ENCODE results near the gene B4GALNT1. TPM values are rescaled to one million over a fixed set of nuclear protein-coding genes. Genes with fewer than 3 reads are reported as not detected.
"Not testable (repeated sequence)": the region's sequence is repeated elsewhere in the genome, so short reads cannot be mapped to it uniquely, and the experiment has no call there.

The B4GALNT1 gene
- polyA plus RNA-seq (ENCODE audit: insufficient read length): 1.9 TPM

- DNase-seq: peak; percentile 64
Measured at GRCh38 chr12:57632958-57633840, at the start of gene B4GALNT1. B4GALNT1 (minus strand) TSS chr12:57633201; CDS start chr12:57632132, 1,069 bp downstream.

GRCh38 chr12:57679697-57680096 is 46.7 kb upstream of the B4GALNT1 start:
- no peak for DNase-seq

DNA sequence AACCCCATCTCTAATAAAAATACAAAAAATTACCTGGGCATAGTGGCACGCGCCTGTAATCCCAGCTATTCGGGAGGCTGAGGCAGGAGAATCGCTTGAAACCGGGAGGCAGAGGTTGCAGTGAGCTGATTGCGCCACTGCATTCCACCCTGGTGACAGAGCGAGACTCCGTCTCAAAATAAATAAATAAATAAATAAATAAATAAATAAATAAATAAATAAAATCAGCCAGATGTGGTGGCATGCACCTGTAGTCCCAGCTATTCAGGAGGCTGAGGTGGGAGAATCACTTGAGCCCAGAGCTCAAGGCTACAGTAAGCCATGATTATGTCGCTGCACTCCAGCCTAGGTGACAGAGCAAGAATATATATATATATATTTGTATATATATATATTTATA is 44.9 kb upstream of the B4GALNT1 start:
- DNase-seq: not testable (repeated sequence)

- no peak for DNase-seq
Measured at GRCh38 chr12:57674691-57675090, 41.7 kb upstream of the B4GALNT1 start.

- no peak for DNase-seq
Measured at GRCh38 chr12:57672801-57673200, 39.8 kb upstream of the B4GALNT1 start.

GRCh38 chr12:57671811-57672210 is 38.8 kb upstream of the B4GALNT1 start:
- DNase-seq: not testable (repeated sequence)

GRCh38 chr12:57669691-57670090 is 36.7 kb upstream of the B4GALNT1 start:
- not testable (repeated sequence) for DNase-seq

DNA sequence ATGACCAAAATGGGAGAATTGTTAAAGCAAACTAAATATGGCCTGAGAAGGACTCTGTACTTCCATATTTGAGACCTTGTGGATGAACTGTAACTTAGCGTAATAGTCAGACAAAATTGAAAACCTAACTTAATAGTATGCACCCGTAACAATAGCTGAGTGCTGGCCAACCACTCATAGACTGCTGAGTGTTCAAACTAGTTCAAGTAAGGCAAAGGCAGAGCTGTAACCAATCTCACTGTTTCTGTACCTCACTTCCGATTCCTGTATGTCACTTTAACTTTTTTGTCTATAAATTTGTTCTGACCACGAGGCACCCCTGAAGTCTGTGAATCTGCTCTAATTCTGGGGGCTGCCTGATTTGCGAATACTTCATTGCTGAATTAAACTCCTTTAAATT is 33.9 kb upstream of the B4GALNT1 start:
- no peak for DNase-seq

- not testable (repeated sequence) for DNase-seq
Measured at GRCh38 chr12:57665066-57665820, 32.2 kb upstream of the B4GALNT1 start.

DNA sequence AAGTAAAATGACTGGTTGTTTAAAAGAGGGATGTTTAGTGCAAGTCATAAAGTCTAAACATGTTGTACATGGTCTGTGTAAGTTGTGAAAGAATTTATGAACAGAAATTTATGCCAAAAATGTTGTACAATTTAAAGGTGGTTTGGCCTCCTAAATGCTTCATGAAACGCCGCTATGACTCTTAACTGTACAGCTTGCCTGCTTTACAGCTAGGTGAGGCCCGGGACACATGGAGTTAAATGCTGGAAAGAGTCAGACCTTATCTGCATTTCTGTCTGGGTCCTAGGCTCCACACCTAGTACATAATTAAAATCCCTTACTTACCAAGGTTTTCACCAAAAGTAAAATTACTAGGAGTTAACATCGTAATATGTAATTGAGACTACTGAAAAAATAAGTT is 28.4 kb upstream of the B4GALNT1 start:
- no peak for DNase-seq

- no peak for DNase-seq
Measured at GRCh38 chr12:57658890-57659289, 25.9 kb upstream of the B4GALNT1 start.

- DNase-seq: no peak
Measured at GRCh38 chr12:57657744-57658143, 24.7 kb upstream of the B4GALNT1 start.

- DNase-seq: not testable (repeated sequence)
Measured at GRCh38 chr12:57656408-57656807, 23.4 kb upstream of the B4GALNT1 start.

DNA sequence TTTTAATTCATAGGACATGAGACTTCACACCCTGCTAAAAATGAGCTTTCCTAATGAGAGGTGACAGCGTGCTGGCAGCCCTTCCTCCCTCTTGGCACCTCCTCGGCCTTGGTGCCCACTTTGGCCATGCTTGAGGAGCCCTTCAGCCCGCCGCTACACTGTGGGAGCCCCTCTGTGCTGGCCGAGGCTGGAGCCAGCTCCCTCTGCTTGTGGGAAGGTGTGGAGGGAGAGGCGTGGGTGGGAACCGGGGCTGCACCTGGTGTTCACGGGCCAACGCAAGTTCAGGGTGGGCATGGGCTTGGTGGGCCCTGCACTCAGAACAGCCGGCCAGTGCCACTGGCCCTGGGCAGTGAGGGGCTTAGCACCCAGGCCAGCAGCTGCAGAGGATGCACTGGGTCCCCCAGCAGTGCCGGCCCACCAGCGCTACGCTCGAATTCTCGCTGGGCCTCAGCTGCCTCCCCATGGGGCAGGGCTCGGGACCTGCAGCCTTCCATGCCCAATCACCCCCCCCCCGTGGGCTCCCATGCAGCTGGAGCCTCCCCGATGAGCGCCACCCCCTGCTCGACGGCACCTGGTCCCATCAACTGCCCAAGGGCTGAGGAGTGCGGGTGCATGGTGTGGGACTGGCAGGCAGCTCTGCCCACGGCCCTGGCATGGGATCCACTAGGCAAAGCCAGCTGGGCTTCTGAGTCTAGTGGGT is 22.7 kb upstream of the B4GALNT1 start:
- no peak for DNase-seq

GRCh38 chr12:57654042-57654441 is 21.0 kb upstream of the B4GALNT1 start:
- DNase-seq: no peak

DNA sequence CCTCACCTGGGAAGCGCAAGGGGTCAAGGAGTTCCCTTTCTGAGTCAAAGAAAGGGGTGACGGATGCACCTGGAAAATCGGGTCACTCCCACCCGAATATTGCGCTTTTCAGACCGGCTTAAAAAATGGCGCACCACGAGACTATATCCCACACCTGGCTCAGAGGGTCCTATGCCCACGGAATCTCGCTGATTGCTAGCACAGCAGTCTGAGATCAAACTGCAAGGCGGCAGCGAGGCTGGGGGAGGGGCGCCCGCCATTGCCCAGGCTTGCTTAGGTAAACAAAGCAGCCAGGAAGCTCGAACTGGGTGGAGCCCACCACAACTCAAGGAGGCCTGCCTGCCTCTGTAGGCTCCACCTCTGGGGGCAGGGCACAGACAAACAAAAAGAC is 13.7 kb upstream of the B4GALNT1 start:
- DNase-seq: not testable (repeated sequence)

- DNase-seq: not testable (repeated sequence)
Measured at GRCh38 chr12:57645990-57646658, 13.1 kb upstream of the B4GALNT1 start.

DNA sequence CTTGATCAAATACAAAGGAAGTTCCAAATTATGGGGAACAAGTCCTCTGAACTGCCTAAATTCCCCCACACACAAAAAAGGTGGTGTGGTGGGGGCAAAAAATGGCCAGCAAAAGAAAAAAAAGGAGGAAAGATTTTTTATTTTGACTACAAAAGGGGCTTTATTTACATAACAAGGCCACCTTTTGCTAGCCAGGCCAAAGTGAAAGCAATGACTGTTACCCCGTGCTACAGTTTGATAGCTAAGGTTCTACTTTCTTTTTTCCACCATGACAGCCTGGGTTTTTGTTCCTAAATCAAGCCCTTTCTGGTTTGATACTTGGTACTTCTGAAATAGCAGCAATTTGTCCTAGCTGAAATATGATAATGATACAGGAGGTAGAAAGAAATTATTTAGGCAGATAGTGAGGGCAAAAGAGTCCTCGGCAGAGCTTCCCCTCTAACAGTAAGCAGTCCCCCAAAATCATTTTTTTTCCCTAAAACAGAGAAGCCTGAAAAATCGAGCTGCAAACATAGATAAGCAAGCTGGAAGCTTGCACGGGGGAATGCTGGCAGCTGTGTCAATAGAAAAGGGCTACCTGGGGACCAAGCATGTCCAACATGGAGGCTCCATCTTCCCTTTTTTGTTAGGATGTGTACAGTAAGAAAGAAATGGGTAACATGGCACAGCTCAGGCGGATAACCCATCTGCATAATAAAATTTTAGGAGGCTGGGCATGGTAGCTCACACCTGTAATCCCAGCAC is 8.9 kb upstream of the B4GALNT1 start:
- no peak for DNase-seq

DNA sequence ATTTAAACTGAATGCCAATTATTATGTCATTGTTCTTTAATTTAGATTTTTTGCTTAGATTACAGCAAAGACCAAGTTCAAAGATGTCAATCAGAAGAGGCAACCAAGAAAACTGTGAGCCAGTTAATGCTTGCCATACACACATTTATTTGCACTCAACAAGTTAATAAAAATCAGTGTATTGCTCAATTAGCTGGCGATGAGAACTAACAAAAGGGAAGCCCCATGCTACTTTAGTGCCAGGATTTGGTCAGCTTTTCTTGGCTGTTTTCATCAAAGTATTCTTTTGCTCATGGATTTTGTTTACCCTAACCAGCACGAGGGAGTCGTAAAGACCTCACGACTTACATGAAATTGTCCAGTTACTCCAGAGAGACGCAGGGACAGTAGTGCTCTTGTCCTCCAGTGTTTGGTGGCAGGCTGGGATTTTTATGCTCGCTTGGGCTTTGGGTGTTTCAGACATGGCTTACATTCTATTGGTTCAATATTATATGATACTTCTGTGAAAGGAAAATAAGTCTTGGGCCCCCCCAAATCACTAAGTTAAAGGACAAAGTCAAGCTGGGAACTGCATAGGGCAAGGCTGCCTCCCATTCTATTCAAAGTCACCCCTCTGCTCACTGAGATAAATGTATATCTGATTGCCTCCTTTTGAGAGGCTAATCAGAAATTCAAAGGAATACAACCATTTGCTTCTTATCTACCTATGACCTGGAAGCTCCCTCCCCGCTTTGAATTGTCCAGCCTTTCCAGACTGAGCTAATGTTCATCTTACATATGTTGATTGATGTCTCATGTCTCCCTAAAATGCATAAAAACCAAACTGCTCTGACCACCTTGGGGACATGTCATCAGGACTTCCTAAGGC is 7.4 kb upstream of the B4GALNT1 start:
- no peak for DNase-seq

DNA sequence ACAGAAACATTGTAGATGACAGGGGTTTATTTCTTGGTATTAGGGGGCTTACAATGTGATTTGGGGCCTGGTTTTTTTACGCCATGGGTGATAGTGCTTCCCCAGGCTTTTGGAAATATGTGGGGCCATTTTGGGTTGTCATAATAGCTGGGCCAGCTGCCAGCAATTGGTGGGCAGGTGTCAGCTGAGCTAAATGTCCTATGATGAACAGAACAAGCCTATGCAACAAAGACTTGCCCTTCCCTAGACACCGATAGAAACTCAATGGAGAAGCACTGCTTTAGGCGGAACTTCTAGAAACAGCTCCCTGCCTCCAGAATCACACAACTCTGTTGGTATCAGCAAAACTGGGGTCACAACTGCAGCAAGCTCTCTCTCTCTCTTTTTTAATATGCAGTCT is 5.1 kb upstream of the B4GALNT1 start:
- no peak for DNase-seq

- DNase-seq: no peak
Measured at GRCh38 chr12:57637364-57637763, 4.4 kb upstream of the B4GALNT1 start.
